K562 (cell line): ENCODE results near the gene CYP2J2. TPM values are rescaled to one million over a fixed set of nuclear protein-coding genes. Genes with fewer than 3 reads are reported as not detected.

Source experiments
- ATAC-seq: fragments of 200-7000 bp; cut with Tn5 transposase; 3 replicates; pipeline ENCODE4 v1.9.1; 2020; ENCODE audit warnings: moderate library complexity
- BruUV-seq: library from RNA; stranded (reverse); fragments of 400-500 nt; replicated peaks from 2 replicates; lab custom pipeline; 2021; lab: Mats Ljungman, UMichigan
- CTCF ChIA-PET: fragments of 300-600 bp; formaldehyde crosslinking; extraction: SDS; loops from one replicate; lab custom pipeline; 2021; ENCODE audit warnings: low intra/inter-chr PET ratio; lab: Yijun Ruan, JAX
- POLR2A ChIA-PET: fragments of 300-600, 350-650 bp; sonication (Branson Sonifier 250); formaldehyde crosslinking; extraction: SDS; loops from one replicate; lab custom pipeline; 2021; ENCODE audit warnings: antibody characterized with exemption, inconsistent platforms; lab: Yijun Ruan, JAX
- DNase-seq, 4 experiments: peaks; one replicate each; pipeline versions ENCODE4 v3.0.0 to v3.0.0-alpha.2; 2011 to 2018; ENCODE audit warnings: low spot score in 3 of 4, mixed read lengths in 3 of 4; ENCODE audit errors: extremely low read depth in 1 of 4
- FAIRE-seq: peaks from 2 replicates; lab custom pipeline; 2011; peaks lifted over from hg19 to GRCh38; lab: Jason Lieb, UNC
- H2AFZ ChIP-seq: 2 replicates; pipeline ENCODE4 v1.6.0; 2011; ENCODE audit warnings: low read depth, low read length, control low read depth, inconsistent platforms
- H3K27ac ChIP-seq: fragments of 200-600 bp; 3 replicates; pipeline ENCODE4 v1.8.0; 2011; ENCODE audit warnings: low read depth, mild to moderate bottlenecking, control low read depth, inconsistent platforms, low read length, moderate library complexity, mixed read lengths; ENCODE audit errors: extremely low read depth
- H3K27me3 ChIP-seq, 2 experiments: fragments of 300-600 bp in 1 of 2; 2 replicates in 1 of 2; 3 replicates in 1 of 2; pipeline versions ENCODE4 v1.6.0 to v1.8.0; 2011; ENCODE audit warnings: inconsistent platforms in 2 of 2, low read length in 2 of 2, mild to moderate bottlenecking in 1 of 2, mixed read lengths in 1 of 2, moderate library complexity in 1 of 2; ENCODE audit not compliant: control insufficient read depth in 2 of 2, insufficient read depth in 2 of 2
- H3K36me3 ChIP-seq: fragments of 300-600 bp; 3 replicates; pipeline ENCODE4 v1.8.0; 2011; ENCODE audit warnings: mild to moderate bottlenecking, low read length, inconsistent platforms; ENCODE audit not compliant: control insufficient read depth, insufficient read depth
- H3K4me1 ChIP-seq, 2 experiments: fragments of 200-600 bp in 1 of 2; replicated peaks in 1 of 2; 2 replicates in 1 of 2; 3 replicates in 1 of 2; pipeline versions ENCODE4 v1.5.1 to v1.8.0; 2011; ENCODE audit warnings: inconsistent platforms in 2 of 2, low read length in 2 of 2, mild to moderate bottlenecking in 1 of 2, mixed read lengths in 1 of 2, moderate library complexity in 1 of 2; ENCODE audit not compliant: control insufficient read depth in 2 of 2, insufficient read depth in 2 of 2
- H3K4me2 ChIP-seq: 2 replicates; pipeline ENCODE4 v1.6.1; 2011; ENCODE audit warnings: low read length, control low read depth, inconsistent platforms, mixed read lengths; ENCODE audit not compliant: insufficient read depth
- H3K4me3 ChIP-seq: fragments of 200-600 bp; sonication (generic), shearing (Covaris generic); 2 replicates; pipeline ENCODE4 v1.5.1; 2016; ENCODE audit warnings: control low read depth, inconsistent platforms
- H3K79me2 ChIP-seq: fragments of 200-600 bp; 3 replicates; pipeline ENCODE4 v1.8.0; 2011; ENCODE audit warnings: low read length, inconsistent platforms; ENCODE audit not compliant: control insufficient read depth, insufficient read depth
- H3K9ac ChIP-seq, 2 experiments: 2 replicates each; pipeline versions ENCODE4 v1.6.0 to v1.6.1; 2011; ENCODE audit warnings: low read depth in 2 of 2, low read length in 2 of 2, control low read depth in 1 of 2, inconsistent platforms in 1 of 2, mild to moderate bottlenecking in 1 of 2, mixed read lengths in 1 of 2; ENCODE audit not compliant: insufficient read depth in 1 of 2
- H3K9me1 ChIP-seq: one replicate; pipeline ENCODE4 v1.6.0; 2011; ENCODE audit warnings: inconsistent platforms, mild to moderate bottlenecking, low read length, moderate library complexity; ENCODE audit not compliant: control insufficient read depth, insufficient read depth
- H3K9me3 ChIP-seq: replicated peaks from 2 replicates; pipeline ENCODE4 v1.5.1; 2011; ENCODE audit warnings: low read depth, low read length, inconsistent platforms; ENCODE audit not compliant: control insufficient read depth, insufficient read depth
- H4K20me1 ChIP-seq: replicated peaks from 2 replicates; pipeline ENCODE4 v1.6.1; 2011; ENCODE audit warnings: low read length, inconsistent platforms, mixed read lengths; ENCODE audit not compliant: control insufficient read depth, insufficient read depth
- ARNT ChIP-seq, 2 experiments: fragments of 450-650 bp; IDR thresholded peaks; 2 replicates each; pipeline ENCODE4 v1.6.1; 2016; ENCODE audit warnings: mild to moderate bottlenecking in 1 of 2
- CCNT2 ChIP-seq: IDR thresholded peaks from 2 replicates; pipeline ENCODE4 v1.6.1; 2011; ENCODE audit warnings: borderline replicate concordance, low read depth, mild to moderate bottlenecking, moderate library complexity, mixed read lengths, low read length; ENCODE audit not compliant: insufficient read length; ENCODE audit errors: extremely low read depth
- DIDO1 ChIP-seq: fragments of 450-650 bp; IDR thresholded peaks from 2 replicates; pipeline ENCODE4 v1.6.1; 2016; ENCODE audit warnings: low read depth, missing biosample characterization, missing genetic modification characterization
- ELF1 ChIP-seq: fragments of 200-800 bp; sonication (Bioruptor generic); IDR thresholded peaks from 2 replicates; pipeline ENCODE4 v1.6.1; 2016; ENCODE audit warnings: missing genetic modification characterization, missing compliant biosample characterization
- ELK3 ChIP-seq: fragments of 450-650 bp; formaldehyde crosslinking; IDR thresholded peaks from 2 replicates; pipeline ENCODE4 v1.4.0; 2020; ENCODE audit warnings: mild to moderate bottlenecking
- NFRKB ChIP-seq: fragments of 450-650 bp; IDR thresholded peaks from 2 replicates; pipeline ENCODE4 v1.6.1; 2016; ENCODE audit warnings: low read depth
- NONO ChIP-seq, 2 experiments: fragments of 200-400 bp in 1 of 2; fragments of 450-650 bp in 1 of 2; formaldehyde crosslinking in 1 of 2; IDR thresholded peaks; 2 replicates each; pipeline ENCODE4 v1.6.1; 2017; ENCODE audit warnings: low read depth in 2 of 2, mild to moderate bottlenecking in 2 of 2, moderate library complexity in 2 of 2, low read length in 1 of 2
- PTTG1 ChIP-seq: fragments of 450-650 bp; IDR thresholded peaks from 2 replicates; pipeline ENCODE4 v1.6.1; 2016; ENCODE audit warnings: low read depth, mild to moderate bottlenecking, missing genetic modification characterization, missing compliant biosample characterization
- TEAD4 ChIP-seq, 2 experiments: sonication (generic) in 1 of 2; formaldehyde crosslinking in 1 of 2; IDR thresholded peaks; 2 replicates each; pipeline versions ENCODE4 v1.6.1 to v1.8.0; 2012 to 2022; ENCODE audit warnings: borderline replicate concordance in 1 of 2, inconsistent platforms in 1 of 2, low read length in 1 of 2, mild to moderate bottlenecking in 1 of 2, missing genetic modification reagents in 1 of 2
- XRCC4 ChIP-seq: IDR thresholded peaks from one replicate; pipeline ENCODE4 v1.6.1; 2011; ENCODE audit not compliant: insufficient read depth, insufficient read length; ENCODE audit errors: extremely low read depth
- ZBTB43 ChIP-seq: sonication (generic); formaldehyde crosslinking; IDR thresholded peaks from 2 replicates; pipeline ENCODE4 v1.8.0; 2023; ENCODE audit warnings: mild to moderate bottlenecking, missing genetic modification reagents
- ZNF224 ChIP-seq: sonication (generic); formaldehyde crosslinking; IDR thresholded peaks from 2 replicates; pipeline ENCODE4 v1.8.0; 2022; ENCODE audit warnings: mild to moderate bottlenecking, missing genetic modification reagents
- ZNF384 ChIP-seq: IDR thresholded peaks from 2 replicates; pipeline ENCODE4 v1.6.1; 2012; ENCODE audit warnings: low read depth, low read length, improper control_type of control experiment
- ZNF395 ChIP-seq: fragments of 200-800 bp; sonication (Bioruptor generic); IDR thresholded peaks from 2 replicates; pipeline ENCODE4 v1.6.1; 2017; ENCODE audit warnings: missing genetic modification characterization, missing compliant biosample characterization
- WGBS: fragments of 100-300 bp; shearing (Covaris generic); methylation state at CpG from one replicate; pipeline ENCODE4 v1.1.6; 2016; ENCODE audit warnings: low coverage, mixed read lengths; ENCODE audit not compliant: insufficient coverage; ENCODE audit errors: missing lambda C conversion rate; 5-methylcytosine and 5-hydroxymethylcytosine counted together
- in situ Hi-C: fragments of 300-500 bp; cut with MboI; formaldehyde crosslinking; loops from 4 replicates; pipeline ENCODE4 v1.15.0; 2018; ENCODE audit warnings: inconsistent platforms, mixed read lengths
- intact Hi-C: fragments of 100-400 bp; cut with micrococcal nuclease; formaldehyde crosslinking; loops from 2 replicates; pipeline ENCODE4 v1.14.2; 2022
- polyA plus RNA-seq, 8 experiments: library from polyadenylated mRNA; depleted of rRNA in 4 of 8; stranded (reverse) in 5 of 8; unstranded in 3 of 8; fragments of >200 nt; fragmentation: Nextera tagmentation in 2 of 8; fragmentation: Illumina TruSeq in 1 of 8; extraction: Ambion mirVana in 2 of 8; extraction: Trizol in 1 of 8; gene quantifications; 2 replicates each; pipeline versions ENCODE4 v1.2.1 to v1.2.3, GENCODE V29; 2011 to 2014; ENCODE audit warnings: inconsistent platforms in 1 of 8, missing spikeins in 1 of 8
- total RNA-seq, 7 experiments: library from RNA; depleted of rRNA in 6 of 7; stranded (reverse); fragments of >200 nt in 6 of 7; fragmentation: Illumina TruSeq in 2 of 7; extraction: Trizol in 2 of 7; gene quantifications; 2 replicates each; pipeline versions ENCODE4 v1.2.1 to v1.2.3, GENCODE V29; 2011 to 2021; ENCODE audit warnings: low replicate concordance in 1 of 7

The CYP2J2 gene
- total and polyA plus RNA-seq, 9 of the 15 experiments (the other 6 are each of a cell fraction or from before 2014, with no cell fraction given) = not detected

- intact Hi-C loops (no loop called here), in situ Hi-C loops (no loop called here)
- H3K9me1 ChIP-seq = no peaks in the 10 kb centered on the region
- H3K79me2 ChIP-seq = no peaks in the 10 kb centered on the region
- ATAC-seq (no peak), FAIRE-seq (no peak), DNase-seq (no peak)
- no peak overlapping the region for H3K9ac ChIP-seq
- H3K27me3 ChIP-seq = no peaks in the 10 kb centered on the region
- H3K4me1 ChIP-seq = no peaks in the 10 kb centered on the region
- 0% methylated on average over 2 of the region's 2 CpGs for WGBS
- H3K36me3 ChIP-seq = no peaks in the 10 kb centered on the region
- BruUV-seq = no TSS peak
- ChIA-PET POLR2A (no interaction called here), CTCF (no interaction called here)
- no peak overlapping the region for H3K4me3 ChIP-seq
- no peaks in the 10 kb centered on the region for H4K20me1 ChIP-seq
- no peak overlapping the region for H3K27ac ChIP-seq
- no peaks in the 10 kb centered on the region; the same call in 1 of the 2 replicates for H3K9me3 ChIP-seq
- H2AFZ ChIP-seq = no peak overlapping the region
- no peak for TF ChIP-seq ZNF395
- TF ChIP-seq ZNF224 (CRISPR knock-in tag) = no peak
- TF ChIP-seq ZNF384 = no peak
- no peak for TF ChIP-seq NFRKB
- TF ChIP-seq TEAD4 (IDR thresholded peaks at IDR 0.05; ENCODE audit: low read length) = no peak
- no peak for TF ChIP-seq TEAD4 (CRISPR knock-in tag; IDR thresholded peaks at IDR 0.05; ENCODE audit: borderline replicate concordance)
- TF ChIP-seq XRCC4 = no peak
- no peak for TF ChIP-seq PTTG1 (tag)
- no peak for TF ChIP-seq ELF1 (tag)
- no peak for TF ChIP-seq DIDO1 (tag)
- TF ChIP-seq ARNT (IDR thresholded peaks at IDR 0.05) = no peak
- no peak for TF ChIP-seq CCNT2
- TF ChIP-seq ZBTB43 (CRISPR knock-in tag) = no peak
- no peak for TF ChIP-seq NONO (IDR thresholded peaks at IDR 0.05; ENCODE audit: low read depth in 2 of 2, low read length in 1 of 2)
- TF ChIP-seq ELK3 (CRISPR knock-in tag) = no peak
- H3K4me2 ChIP-seq = no peak overlapping the region
Observed at GRCh38 chr1:59880735-59881134, 45.8 kb downstream of the CYP2J2 start.
